Tibial nerve (tissue), 4 donors: ENCODE results near the gene STPG1.

Experiments
- EP300 ChIP-seq, 2 donors: sonication (generic); formaldehyde crosslinking; IDR thresholded peaks; one replicate each; pipeline ENCODE4 v1.6.1; 2017; ENCODE audit warnings: antibody characterized with exemption in 2 of 2, mild to moderate bottlenecking in 1 of 2
- POLR2A ChIP-seq, 2 donors: fragments of 450-650 bp; IDR thresholded peaks; one replicate each; pipeline ENCODE4 v1.6.1; 2017; ENCODE audit warnings: antibody characterized with exemption in 2 of 2, mild to moderate bottlenecking in 2 of 2, moderate library complexity in 2 of 2
- TF ChIP-seq, protein P1 (sequence below), 5 experiments: fragments of 200-600 bp in 3 of 5; fragments of 450-650 bp in 2 of 5; sonication (generic) in 3 of 5; IDR thresholded peaks; one replicate each; pipeline ENCODE4 v1.5.1; 2016 to 2019; ENCODE audit warnings: antibody characterized with exemption in 5 of 5, mild to moderate bottlenecking in 3 of 5, moderate library complexity in 2 of 5

GRCh38 chr1:24437631-24438396 lies 24.2 kb upstream of the STPG1 start:
- TF ChIP-seq, protein P1, sequence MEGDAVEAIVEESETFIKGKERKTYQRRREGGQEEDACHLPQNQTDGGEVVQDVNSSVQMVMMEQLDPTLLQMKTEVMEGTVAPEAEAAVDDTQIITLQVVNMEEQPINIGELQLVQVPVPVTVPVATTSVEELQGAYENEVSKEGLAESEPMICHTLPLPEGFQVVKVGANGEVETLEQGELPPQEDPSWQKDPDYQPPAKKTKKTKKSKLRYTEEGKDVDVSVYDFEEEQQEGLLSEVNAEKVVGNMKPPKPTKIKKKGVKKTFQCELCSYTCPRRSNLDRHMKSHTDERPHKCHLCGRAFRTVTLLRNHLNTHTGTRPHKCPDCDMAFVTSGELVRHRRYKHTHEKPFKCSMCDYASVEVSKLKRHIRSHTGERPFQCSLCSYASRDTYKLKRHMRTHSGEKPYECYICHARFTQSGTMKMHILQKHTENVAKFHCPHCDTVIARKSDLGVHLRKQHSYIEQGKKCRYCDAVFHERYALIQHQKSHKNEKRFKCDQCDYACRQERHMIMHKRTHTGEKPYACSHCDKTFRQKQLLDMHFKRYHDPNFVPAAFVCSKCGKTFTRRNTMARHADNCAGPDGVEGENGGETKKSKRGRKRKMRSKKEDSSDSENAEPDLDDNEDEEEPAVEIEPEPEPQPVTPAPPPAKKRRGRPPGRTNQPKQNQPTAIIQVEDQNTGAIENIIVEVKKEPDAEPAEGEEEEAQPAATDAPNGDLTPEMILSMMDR (IDR thresholded peaks at IDR 0.05), result no peak
- TF ChIP-seq POLR2A (IDR thresholded peaks at IDR 0.05) (no peak), EP300 (IDR thresholded peaks at IDR 0.05) (no peak)
